COR-L47 (cell line): ENCODE data around the gene CENPF.

Experiments
- DNase-seq: peaks from one replicate; lab custom pipeline; 2025; lab: John Stamatoyannopoulos, UW

CENPF gene

GRCh38 chr1:214708321-214708955 lies 105.4 kb downstream of the CENPF start:
- DNase-seq = no peak

DNA sequence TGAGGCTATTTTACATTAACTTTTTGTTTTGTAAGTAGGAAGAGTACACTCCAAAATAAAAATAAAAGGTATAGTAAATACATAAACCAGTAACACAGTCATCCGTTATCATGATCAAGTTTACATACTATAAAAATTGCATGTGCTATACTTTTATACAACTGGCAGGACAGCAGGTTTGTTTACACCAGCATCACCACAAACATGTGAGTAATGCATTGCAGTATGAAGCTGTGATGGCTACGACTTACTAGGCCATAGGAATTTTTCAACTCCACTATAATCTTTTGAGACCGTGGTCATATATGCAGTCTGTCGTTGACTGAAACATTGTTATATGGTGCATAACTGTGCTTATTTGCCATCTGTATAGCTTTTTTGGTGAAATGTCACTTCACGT lies 106.2 kb downstream of the CENPF start:
- no peak for DNase-seq

DNA sequence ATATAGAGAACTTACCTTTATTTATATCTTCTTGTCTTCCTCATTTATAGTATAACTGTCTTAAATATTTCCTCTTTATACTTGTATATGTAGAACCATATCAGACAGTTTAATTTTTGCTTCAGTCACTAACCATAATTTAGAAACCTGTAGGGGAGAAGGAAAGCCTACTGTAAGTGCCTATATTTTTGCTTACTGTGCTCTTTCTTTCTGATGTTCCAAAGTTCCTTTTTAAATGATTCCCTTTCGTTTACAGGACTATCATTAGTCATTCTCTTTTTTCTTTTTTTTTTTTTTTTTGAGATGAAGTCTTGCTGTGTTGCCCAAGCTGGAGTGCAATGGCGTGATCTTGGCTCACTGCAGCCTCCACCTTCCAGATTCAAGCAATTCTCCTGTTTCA lies 109.7 kb downstream of the CENPF start:
- no peak for DNase-seq
